ENCODE results near the gene AGPS.
"Not testable (repeated sequence)": the region's sequence is repeated elsewhere in the genome, so short reads cannot be mapped to it uniquely, and the experiment has no call there.

The AGPS gene

DNA sequence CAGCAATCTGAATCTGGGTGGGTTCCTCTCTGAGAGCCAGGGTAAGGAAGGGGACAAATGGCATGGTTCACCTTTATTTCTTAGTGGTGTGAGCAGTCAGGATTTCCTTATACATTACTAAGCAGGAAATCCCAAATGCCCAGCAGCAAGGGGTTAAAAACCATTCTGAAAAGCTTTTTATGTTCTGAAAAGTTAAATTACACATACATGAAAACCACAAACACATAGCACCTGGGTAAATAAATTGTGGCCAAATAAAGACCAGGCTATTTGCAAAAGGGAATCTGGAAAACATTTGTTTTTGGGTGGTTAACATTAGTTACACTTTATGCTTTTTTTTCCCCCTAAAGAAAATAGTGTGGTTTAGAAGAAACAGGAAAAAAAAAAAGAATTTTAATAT is 156.1 kb downstream of the AGPS start:
- H3K4me1 ChIP-seq (ENCODE audit: insufficient read depth, low read length): peaks cover 11% of the 10 kb centered on the region
- no peaks in the 10 kb centered on the region for H3K27me3 ChIP-seq (ENCODE audit: insufficient read depth, low read length, poor library complexity)
- peaks cover 11% of the 10 kb centered on the region for H3K9me3 ChIP-seq (ENCODE audit: insufficient read depth, low read length, severe bottlenecking)
- ATAC-seq (ENCODE audit: insufficient read depth, low read depth) (no peak), DNase-seq (no peak)
- TF ChIP-seq, protein P1, sequence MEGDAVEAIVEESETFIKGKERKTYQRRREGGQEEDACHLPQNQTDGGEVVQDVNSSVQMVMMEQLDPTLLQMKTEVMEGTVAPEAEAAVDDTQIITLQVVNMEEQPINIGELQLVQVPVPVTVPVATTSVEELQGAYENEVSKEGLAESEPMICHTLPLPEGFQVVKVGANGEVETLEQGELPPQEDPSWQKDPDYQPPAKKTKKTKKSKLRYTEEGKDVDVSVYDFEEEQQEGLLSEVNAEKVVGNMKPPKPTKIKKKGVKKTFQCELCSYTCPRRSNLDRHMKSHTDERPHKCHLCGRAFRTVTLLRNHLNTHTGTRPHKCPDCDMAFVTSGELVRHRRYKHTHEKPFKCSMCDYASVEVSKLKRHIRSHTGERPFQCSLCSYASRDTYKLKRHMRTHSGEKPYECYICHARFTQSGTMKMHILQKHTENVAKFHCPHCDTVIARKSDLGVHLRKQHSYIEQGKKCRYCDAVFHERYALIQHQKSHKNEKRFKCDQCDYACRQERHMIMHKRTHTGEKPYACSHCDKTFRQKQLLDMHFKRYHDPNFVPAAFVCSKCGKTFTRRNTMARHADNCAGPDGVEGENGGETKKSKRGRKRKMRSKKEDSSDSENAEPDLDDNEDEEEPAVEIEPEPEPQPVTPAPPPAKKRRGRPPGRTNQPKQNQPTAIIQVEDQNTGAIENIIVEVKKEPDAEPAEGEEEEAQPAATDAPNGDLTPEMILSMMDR (IDR thresholded peaks at IDR 0.05; ENCODE audit: borderline replicate concordance, extremely low read depth, low read length, poor library complexity, severe bottlenecking): no peak
- TF ChIP-seq EZH2 (IDR thresholded peaks at IDR 0.05; ENCODE audit: borderline replicate concordance, low read depth, low read length, severe bottlenecking): no peak
- no peaks in the 10 kb centered on the region for H4K20me1 ChIP-seq (ENCODE audit: insufficient read depth, low read length)
- no peak overlapping the region for H2AFZ ChIP-seq (ENCODE audit: low read depth, low read length)
- no peaks in the 10 kb centered on the region; the same call in 1 of the 2 replicates for H3K36me3 ChIP-seq (ENCODE audit: insufficient read depth, low read length)
- H3K4me2 ChIP-seq (ENCODE audit: insufficient read depth, low read length): no peak overlapping the region
- H3K9ac ChIP-seq (ENCODE audit: low read depth, low read length): no peak overlapping the region
- H3K79me2 ChIP-seq (ENCODE audit: insufficient read depth, low read length): peaks cover 5% of the 10 kb centered on the region; the same call in 1 of the 2 replicates
- no peak overlapping the region for H3K4me3 ChIP-seq (ENCODE audit: low read depth in 1 of 2, low read length in 2 of 2)
- no peak overlapping the region for H3K27ac ChIP-seq (ENCODE audit: low read length)

DNA sequence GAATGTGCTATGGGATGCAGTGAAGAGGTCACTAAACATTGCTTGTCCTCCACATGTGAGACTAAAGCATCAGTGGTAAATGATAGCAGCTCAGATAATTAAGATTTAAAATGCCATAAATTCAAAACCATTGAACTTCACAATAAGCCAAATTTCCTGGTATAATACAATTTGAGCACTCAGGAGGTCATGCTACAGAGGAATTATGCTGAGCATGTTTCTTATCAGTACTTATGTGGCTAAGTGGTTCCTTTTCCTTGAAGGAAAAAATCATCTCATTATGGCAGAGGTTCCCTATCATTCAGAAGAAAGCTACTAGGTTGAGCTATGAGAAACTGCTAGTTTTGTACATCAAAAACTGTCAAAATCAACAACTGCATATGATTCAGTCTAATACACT is 156.6 kb downstream of the AGPS start:
- H3K9ac ChIP-seq (ENCODE audit: low read depth, low read length): no peak overlapping the region
- DNase-seq: no peak
- H3K4me3 ChIP-seq (ENCODE audit: low read depth in 1 of 2, low read length in 2 of 2): no peak overlapping the region
- TF ChIP-seq, protein P1 (IDR thresholded peaks at IDR 0.05; ENCODE audit: borderline replicate concordance, extremely low read depth, low read length, poor library complexity, severe bottlenecking): no peak
- TF ChIP-seq EZH2 (IDR thresholded peaks at IDR 0.05; ENCODE audit: borderline replicate concordance, low read depth, low read length, severe bottlenecking): no peak
- no peak for ATAC-seq (ENCODE audit: insufficient read depth, low read depth)
- H3K4me2 ChIP-seq (ENCODE audit: insufficient read depth, low read length): no peak overlapping the region
- no peak overlapping the region for H3K27ac ChIP-seq (ENCODE audit: low read length)
- no peaks in the 10 kb centered on the region; the same call in 1 of the 2 replicates for H3K36me3 ChIP-seq (ENCODE audit: insufficient read depth, low read length)
- H4K20me1 ChIP-seq (ENCODE audit: insufficient read depth, low read length): no peaks in the 10 kb centered on the region
- H3K27me3 ChIP-seq (ENCODE audit: insufficient read depth, low read length, poor library complexity): no peaks in the 10 kb centered on the region
- peaks cover 5% of the 10 kb centered on the region; the same call in 1 of the 2 replicates for H3K79me2 ChIP-seq (ENCODE audit: insufficient read depth, low read length)
- H3K9me3 ChIP-seq (ENCODE audit: insufficient read depth, low read length, severe bottlenecking): peaks cover 7% of the 10 kb centered on the region
- no peak overlapping the region for H2AFZ ChIP-seq (ENCODE audit: low read depth, low read length)
- peaks cover 16% of the 10 kb centered on the region for H3K4me1 ChIP-seq (ENCODE audit: insufficient read depth, low read length)

GRCh38 chr2:177550264-177551200 is 158.0 kb downstream of the AGPS start:
- peaks cover 5% of the 10 kb centered on the region; the same call in 1 of the 2 replicates for H3K79me2 ChIP-seq (ENCODE audit: insufficient read depth, low read length)
- H2AFZ ChIP-seq (ENCODE audit: low read depth, low read length): no peak overlapping the region
- ATAC-seq (ENCODE audit: insufficient read depth, low read depth) (no peak), DNase-seq (no peak)
- H3K4me3 ChIP-seq (ENCODE audit: low read depth in 1 of 2, low read length in 2 of 2): no peak overlapping the region
- H3K27me3 ChIP-seq (ENCODE audit: insufficient read depth, low read length, poor library complexity): no peaks in the 10 kb centered on the region
- peaks cover 5% of the 10 kb centered on the region for H3K9me3 ChIP-seq (ENCODE audit: insufficient read depth, low read length, severe bottlenecking)
- no peak overlapping the region for H3K9ac ChIP-seq (ENCODE audit: low read depth, low read length)
- H4K20me1 ChIP-seq (ENCODE audit: insufficient read depth, low read length): no peaks in the 10 kb centered on the region
- TF ChIP-seq, protein P1 (IDR thresholded peaks at IDR 0.05; ENCODE audit: borderline replicate concordance, extremely low read depth, low read length, poor library complexity, severe bottlenecking): no peak
- no peak for TF ChIP-seq EZH2 (IDR thresholded peaks at IDR 0.05; ENCODE audit: borderline replicate concordance, low read depth, low read length, severe bottlenecking)
- no peaks in the 10 kb centered on the region for H3K36me3 ChIP-seq (ENCODE audit: insufficient read depth, low read length)
- H3K27ac ChIP-seq (ENCODE audit: low read length): no peak overlapping the region
- H3K4me2 ChIP-seq (ENCODE audit: insufficient read depth, low read length): no peak overlapping the region
- peaks cover 16% of the 10 kb centered on the region for H3K4me1 ChIP-seq (ENCODE audit: insufficient read depth, low read length)

GRCh38 chr2:177551360-177551759 is 158.8 kb downstream of the AGPS start:
- H3K4me2 ChIP-seq (ENCODE audit: insufficient read depth, low read length); H3K27ac ChIP-seq (ENCODE audit: low read length): not testable (repeated sequence)

More at GRCh38 chr2:177551360-177551759, 158.8 kb downstream of the AGPS start:
- DNase-seq; H3K4me3 ChIP-seq (ENCODE audit: low read depth in 1 of 2, low read length in 2 of 2); H4K20me1 ChIP-seq (ENCODE audit: insufficient read depth, low read length); H3K9me3 ChIP-seq (ENCODE audit: insufficient read depth, low read length, severe bottlenecking); H3K27me3 ChIP-seq (ENCODE audit: insufficient read depth, low read length, poor library complexity); ATAC-seq (ENCODE audit: insufficient read depth, low read depth); H3K36me3 ChIP-seq (ENCODE audit: insufficient read depth, low read length); H3K79me2 ChIP-seq (ENCODE audit: insufficient read depth, low read length); H3K9ac ChIP-seq (ENCODE audit: low read depth, low read length); H2AFZ ChIP-seq (ENCODE audit: low read depth, low read length): not testable (repeated sequence)
- peaks cover 16% of the 10 kb centered on the region for H3K4me1 ChIP-seq (ENCODE audit: insufficient read depth, low read length)

All from DND-41 (cell line).